DMS114 treated with DMSO at 0.1 percent for 48 hours (cell line): ENCODE measurements around the gene CEP112.
"Not testable (repeated sequence)": the region's sequence is repeated elsewhere in the genome, so short reads cannot be mapped to it uniquely, and the experiment has no call there.

Experiments
- DNase-seq: peaks from one replicate; lab custom pipeline; 2025; ENCODE audit not compliant: unreplicated experiment; lab: John Stamatoyannopoulos, UW

The CEP112 gene

GRCh38 chr17:65698381-65699061 is 493.4 kb downstream of the CEP112 start:
- no peak for DNase-seq

DNA sequence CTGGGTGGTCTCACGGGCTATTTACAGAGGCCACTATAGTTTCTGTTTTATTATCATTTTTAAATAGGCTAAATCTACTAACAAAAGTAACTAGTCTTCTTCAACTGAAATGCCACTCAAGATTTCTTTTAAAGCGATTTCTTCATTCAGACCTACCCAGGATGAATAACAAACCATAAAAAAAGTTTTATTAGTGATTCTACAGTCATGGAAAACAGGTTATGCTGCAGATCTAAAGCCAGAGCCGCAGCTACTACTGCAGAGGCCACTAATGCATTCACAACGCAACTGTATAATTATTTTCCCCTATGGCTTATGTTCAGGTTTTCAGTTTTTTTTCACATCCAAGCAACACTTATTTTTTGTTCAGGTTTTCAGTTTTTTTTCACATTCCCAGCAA is 494.3 kb downstream of the CEP112 start:
- no peak for DNase-seq

DNA sequence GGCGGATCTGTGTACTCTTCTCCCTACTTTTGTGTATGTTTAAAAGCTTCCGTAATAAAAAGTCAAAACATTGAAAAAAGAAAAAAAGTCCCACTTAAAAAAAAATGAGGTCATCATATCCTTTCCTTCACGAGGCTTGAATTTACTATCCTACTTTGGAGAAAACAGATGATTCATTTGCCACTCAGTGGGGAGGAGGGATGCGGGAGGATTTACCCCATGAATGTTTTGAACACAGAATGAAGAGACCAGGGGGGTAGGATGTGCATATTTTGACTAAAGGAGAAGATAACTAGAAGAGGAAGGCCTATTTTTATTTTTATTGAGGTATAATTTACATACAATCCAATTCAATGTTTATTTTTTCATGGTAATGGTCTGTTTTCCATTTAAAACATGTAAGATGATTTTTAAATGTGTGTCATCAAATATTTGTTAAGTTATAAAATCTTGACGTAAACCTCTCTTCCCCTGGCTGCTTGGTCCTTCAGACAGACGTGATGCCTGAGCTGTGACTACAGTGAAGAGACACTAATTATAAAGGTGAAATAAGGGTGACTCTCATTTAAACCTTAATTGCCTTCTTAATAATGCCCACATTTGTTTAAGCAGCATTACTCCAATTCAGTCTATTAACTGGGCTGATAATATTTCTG is 495.1 kb downstream of the CEP112 start:
- no peak for DNase-seq

DNA sequence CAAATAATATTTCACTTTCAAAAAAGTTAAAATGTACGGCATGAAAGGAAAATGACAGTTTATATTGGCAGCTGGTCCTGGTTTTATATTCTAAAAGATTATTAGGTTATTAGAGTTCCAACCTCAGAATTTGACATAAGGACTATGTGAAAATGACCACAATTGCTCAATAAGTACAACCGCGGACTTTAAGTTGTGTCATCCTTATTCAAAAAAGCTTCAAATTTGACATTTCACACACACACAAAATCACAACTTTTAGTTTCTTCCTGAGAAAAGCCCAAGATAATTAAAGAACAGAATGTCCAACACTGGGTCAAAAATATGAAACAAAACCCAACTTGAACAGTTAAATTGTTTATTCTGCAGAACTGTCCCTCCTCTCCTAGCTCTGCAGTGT is 497.3 kb downstream of the CEP112 start:
- no peak for DNase-seq

DNA sequence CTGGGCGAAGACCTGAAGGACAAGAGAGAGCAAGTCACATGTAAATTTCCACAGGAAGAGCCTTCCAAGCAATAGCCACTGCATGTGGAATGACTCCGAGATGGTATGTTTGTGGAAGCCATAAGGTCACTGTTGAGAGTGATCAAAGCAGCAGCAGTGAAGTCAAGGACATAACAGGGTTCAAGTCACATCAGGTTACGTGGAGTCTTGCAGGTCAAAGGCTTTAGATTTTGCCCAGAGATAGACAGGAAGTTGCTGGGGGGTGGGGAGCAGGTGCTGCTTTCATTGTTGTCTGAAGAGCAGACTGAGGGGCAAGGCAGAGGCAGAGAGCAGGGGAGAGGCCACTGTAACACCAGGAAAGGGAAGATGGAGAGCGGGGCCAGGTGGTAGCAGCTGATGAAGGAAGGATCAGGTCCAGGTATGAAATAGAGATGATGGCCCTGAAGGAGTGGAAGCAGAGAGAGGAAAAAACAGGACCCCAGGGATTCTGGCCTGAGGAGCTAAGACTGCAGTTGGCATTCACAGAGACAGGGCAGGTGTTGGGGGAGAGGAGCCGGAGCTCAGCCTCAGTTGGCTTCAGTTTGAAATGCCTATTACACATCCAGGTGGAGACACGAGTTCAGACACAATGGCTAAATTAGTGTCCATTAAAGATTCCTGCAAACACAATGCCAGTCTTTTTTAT is 501.2 kb downstream of the CEP112 start:
- DNase-seq = no peak

DNA sequence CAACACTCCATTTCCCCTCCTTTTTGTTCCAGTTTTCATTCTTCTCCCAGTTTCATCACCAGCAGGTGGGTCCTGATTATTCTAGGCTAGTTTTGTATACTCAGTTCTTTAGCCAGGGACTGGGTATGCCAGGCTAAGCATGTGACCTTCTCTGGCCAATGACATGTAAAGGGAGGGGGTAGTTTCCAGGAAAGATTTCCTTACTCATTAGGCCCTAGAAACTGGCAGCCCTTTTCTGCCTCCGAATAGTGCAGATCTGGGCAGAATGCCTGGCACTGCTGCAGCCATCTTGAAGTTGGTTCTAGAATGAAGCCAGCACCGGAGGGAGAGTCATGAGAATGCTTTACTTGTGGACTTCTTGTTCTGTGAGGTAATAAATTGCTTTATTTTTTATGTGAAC is 503.6 kb downstream of the CEP112 start:
- no peak for DNase-seq

- DNase-seq = no peak
These were observed 506.8 kb downstream of the CEP112 start for GRCh38 chr17:65685110-65685509.

DNA sequence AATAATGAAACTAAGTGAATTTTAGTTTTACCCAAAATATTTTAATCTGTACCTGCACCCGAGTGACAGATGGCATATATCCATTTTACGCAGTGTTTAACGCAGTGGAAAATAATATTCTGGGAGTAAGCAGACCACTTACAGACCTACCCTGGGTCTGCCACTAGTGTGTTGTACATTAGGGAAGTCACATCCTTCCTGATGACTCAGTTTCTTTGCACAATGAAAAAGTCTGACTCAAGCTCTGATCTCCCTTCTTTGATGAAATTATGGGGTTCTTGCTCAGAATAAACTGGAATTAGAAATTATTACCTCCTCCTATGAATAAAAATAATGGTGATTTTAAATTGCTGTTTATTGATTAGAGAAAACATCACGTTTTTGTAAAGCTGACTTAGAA is 507.3 kb downstream of the CEP112 start:
- no peak for DNase-seq

DNA sequence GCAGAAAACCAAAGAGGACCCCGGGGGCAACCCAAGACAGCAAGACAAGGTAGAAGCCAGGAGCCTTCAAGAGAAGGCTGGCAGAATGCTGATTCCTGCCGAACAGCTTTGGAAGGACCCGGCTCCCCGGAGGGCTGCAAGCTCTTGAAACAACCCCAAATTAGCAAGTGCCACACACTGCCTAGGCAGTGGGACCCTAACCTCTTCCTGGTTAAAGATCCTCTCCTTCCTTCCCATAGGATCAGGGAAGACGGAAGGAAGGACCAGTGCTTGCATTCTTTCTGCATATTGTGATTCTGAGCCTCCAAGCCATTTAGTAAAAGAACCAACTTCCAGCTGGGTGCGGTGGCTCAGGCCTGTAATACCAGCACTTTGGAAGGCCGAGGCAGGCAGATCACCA is 508.5 kb downstream of the CEP112 start:
- no peak for DNase-seq

- DNase-seq = not testable (repeated sequence)
These were observed 510.2 kb downstream of the CEP112 start for GRCh38 chr17:65681763-65682162.

GRCh38 chr17:65679165-65679845 is 512.6 kb downstream of the CEP112 start:
- no peak for DNase-seq

DNA sequence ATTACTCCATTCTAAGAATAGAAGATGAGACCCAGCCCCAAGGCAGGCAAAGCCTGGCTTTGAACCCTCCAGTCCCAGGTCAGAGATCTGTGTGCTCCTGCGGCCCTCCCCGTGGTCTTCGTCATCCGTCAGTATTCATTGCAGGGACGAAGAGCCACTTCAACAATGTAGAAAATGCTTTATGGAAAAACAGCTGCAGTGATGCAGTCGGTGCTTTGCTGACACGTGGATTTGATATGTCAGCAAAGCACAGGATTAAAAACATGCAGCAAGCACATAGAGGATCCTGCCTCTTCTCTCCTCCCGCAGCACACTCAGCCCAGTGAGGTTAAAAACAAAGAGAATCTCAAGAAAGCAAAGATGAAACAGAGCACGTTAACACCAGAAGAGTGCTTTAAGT is 513.4 kb downstream of the CEP112 start:
- DNase-seq = no peak

DNA sequence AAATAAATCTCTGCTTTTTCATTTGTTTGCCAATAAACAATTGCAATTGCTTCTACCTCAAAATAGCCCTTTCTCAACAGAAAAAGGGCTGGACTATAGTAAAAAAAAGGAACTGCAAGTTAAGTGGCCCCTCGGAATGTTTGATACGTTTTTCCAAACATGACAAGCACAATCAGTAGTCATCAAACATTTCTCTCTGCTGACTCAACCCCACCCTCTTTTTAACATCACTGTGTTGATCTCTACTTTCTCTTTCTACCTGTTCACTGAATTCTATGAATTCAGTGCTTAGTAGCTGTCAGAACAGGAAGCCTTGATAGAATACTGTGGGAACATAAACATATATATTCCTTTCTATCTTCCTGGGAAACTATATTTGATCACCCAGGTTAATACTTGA is 514.0 kb downstream of the CEP112 start:
- DNase-seq = no peak

DNA sequence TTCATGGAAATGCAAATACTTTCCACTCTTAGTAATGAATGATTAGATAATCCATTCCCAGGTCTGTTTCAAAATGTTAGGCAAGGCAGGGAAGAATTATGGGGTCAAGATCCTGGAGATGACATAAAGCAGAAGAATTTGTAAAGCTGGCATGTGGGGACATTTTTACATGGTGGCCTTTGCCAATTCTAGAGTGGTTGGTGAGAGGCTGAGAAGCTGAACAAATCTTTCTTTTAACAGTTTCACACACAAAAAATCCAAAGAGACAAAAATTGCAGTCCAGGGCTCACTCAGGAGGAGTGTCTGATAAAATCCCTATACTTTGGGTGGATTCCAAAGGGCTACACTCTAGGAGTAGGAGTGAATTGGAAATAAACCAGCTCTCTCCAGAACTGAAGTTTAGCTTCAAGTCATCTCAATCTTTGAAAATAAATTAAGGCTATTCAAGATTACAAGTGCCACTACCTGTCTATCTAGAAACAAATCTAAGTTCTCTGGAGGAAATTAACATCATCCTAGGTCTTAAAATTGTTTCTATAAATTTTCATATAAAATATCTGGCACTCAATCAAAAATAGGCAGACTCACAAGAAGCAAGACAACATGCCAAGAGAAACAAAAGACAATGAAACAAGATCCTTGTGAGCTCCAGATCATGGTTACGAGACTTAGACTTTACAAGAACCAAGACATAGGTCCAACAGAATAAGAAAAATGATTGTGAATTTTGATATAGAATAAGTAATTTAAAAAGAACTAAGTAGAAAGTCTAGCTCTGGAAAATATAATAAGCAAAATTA is 517.5 kb downstream of the CEP112 start:
- DNase-seq = no peak

DNA sequence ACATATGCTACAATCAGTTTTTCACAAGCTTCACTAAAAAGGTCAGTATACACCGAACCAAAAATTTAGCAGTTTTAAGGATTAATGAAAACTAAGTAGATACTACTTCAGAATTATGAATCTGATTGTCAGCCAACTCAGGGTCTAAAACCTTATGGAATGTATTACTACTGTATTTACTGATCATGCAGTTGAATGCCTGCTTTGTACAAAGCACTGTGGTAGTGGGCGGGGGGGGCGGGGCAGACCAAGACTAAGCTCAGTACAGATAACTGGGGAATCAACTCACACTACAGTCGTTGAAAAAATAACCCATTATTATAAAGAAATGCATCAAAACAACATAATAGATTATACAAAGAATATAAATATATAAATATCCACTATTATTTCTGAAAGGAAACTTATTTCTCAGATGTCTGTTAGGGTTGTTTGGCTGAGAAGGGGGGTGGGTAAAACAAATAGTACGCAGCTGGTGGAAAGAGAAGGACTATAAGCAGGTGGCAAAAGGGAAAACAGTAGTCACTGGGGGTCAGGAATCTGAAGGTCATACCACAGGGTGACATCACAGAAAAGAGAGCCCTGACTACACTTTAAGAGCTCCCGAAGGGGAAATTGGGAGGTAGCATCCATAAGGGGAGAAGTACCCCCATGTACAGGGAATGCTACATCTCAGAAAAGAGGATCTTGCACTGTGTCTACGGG is 521.1 kb downstream of the CEP112 start:
- no peak for DNase-seq

GRCh38 chr17:65668211-65668610 is 523.7 kb downstream of the CEP112 start:
- no peak for DNase-seq

GRCh38 chr17:65667656-65668055 is 524.3 kb downstream of the CEP112 start:
- no peak for DNase-seq

DNA sequence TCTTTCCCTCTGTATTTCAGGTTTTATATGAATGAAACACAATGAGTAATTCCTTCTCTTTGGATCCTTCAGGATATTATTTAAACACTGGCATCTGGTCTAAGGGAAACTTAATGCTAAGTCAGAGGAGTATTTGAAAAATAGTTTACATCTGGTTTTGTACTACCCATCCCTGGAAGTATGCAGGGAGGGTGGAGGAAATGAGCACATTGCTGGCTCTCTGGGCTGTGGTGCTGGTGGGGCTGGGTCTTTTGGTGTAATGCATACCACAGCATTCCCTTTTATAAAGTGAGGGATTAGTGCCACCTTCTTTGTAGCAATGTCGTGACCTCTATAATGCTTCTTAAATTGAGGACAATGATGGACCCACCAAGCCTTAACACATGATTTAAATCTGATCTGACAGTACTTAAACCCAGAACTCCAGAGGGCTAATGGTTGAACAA is 525.0 kb downstream of the CEP112 start:
- no peak for DNase-seq

DNA sequence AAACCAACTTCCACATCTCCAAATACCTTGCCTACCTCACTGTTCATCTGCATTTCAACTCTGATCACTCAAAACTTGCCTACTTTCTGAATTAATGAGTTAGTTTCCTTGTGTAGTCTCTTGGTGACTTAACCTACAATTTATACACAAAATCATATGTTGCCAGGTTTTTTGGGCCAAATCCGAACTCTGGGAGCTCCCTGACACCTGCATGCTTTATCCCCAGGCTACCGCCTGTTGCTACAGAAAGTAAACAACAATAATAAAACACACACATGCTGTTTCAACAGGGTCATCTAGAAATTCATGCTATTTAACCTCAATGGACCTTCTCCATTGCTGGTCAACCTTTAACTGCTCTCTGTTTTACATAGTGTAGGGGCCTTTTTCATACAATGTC is 526.0 kb downstream of the CEP112 start:
- DNase-seq = no peak

DNA sequence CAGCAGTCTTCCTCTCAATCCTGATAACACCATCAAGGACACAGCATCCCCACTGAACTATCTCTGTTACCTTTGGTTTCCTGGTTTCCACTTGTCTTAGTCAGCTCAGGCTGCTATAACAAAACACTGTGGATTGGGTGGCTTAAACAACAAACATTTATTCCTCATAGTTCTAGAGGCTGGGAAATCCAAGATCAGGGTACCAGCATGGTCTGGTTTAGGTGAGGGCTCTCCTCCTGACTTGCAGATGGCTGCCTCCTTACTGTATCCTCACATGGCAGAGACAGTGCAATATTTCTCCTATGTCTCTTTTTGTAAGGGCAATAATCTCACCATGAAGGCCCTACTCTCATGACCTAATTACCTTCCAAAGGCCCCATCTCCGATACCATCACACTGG is 527.2 kb downstream of the CEP112 start:
- no peak for DNase-seq
